K562 (cell line): ENCODE data around the gene ATRAID. TPM values are rescaled to one million over a fixed set of nuclear protein-coding genes. Genes with fewer than 3 reads are reported as not detected.

ENCODE experiments used
- ATAC-seq: fragments of 200-7000 bp; cut with Tn5 transposase; 3 replicates; pipeline ENCODE4 v1.9.1; 2020; ENCODE audit warnings: moderate library complexity
- BruUV-seq: library from RNA; stranded (reverse); fragments of 400-500 nt; replicated peaks from 2 replicates; lab custom pipeline; 2021; lab: Mats Ljungman, UMichigan
- CTCF ChIA-PET: fragments of 300-600 bp; formaldehyde crosslinking; extraction: SDS; loops from one replicate; lab custom pipeline; 2021; ENCODE audit warnings: low intra/inter-chr PET ratio; lab: Yijun Ruan, JAX
- POLR2A ChIA-PET: fragments of 300-600, 350-650 bp; sonication (Branson Sonifier 250); formaldehyde crosslinking; extraction: SDS; loops from one replicate; lab custom pipeline; 2021; ENCODE audit warnings: antibody characterized with exemption, inconsistent platforms; lab: Yijun Ruan, JAX
- DNase-seq, 4 experiments: peaks; one replicate each; pipeline versions ENCODE4 v3.0.0 to v3.0.0-alpha.2; 2011 to 2018; ENCODE audit warnings: low spot score in 3 of 4, mixed read lengths in 3 of 4; ENCODE audit errors: extremely low read depth in 1 of 4
- FAIRE-seq: peaks from 2 replicates; lab custom pipeline; 2011; peaks lifted over from hg19 to GRCh38; lab: Jason Lieb, UNC
- H2AFZ ChIP-seq: 2 replicates; pipeline ENCODE4 v1.6.0; 2011; ENCODE audit warnings: low read depth, low read length, control low read depth, inconsistent platforms
- H3K27ac ChIP-seq: fragments of 200-600 bp; 3 replicates; pipeline ENCODE4 v1.8.0; 2011; ENCODE audit warnings: low read depth, mild to moderate bottlenecking, control low read depth, inconsistent platforms, low read length, moderate library complexity, mixed read lengths; ENCODE audit errors: extremely low read depth
- H3K27me3 ChIP-seq, 2 experiments: fragments of 300-600 bp in 1 of 2; 2 replicates in 1 of 2; 3 replicates in 1 of 2; pipeline versions ENCODE4 v1.6.0 to v1.8.0; 2011; ENCODE audit warnings: inconsistent platforms in 2 of 2, low read length in 2 of 2, mild to moderate bottlenecking in 1 of 2, mixed read lengths in 1 of 2, moderate library complexity in 1 of 2; ENCODE audit not compliant: control insufficient read depth in 2 of 2, insufficient read depth in 2 of 2
- H3K36me3 ChIP-seq: fragments of 300-600 bp; 3 replicates; pipeline ENCODE4 v1.8.0; 2011; ENCODE audit warnings: mild to moderate bottlenecking, low read length, inconsistent platforms; ENCODE audit not compliant: control insufficient read depth, insufficient read depth
- H3K4me1 ChIP-seq, 2 experiments: fragments of 200-600 bp in 1 of 2; replicated peaks in 1 of 2; 2 replicates in 1 of 2; 3 replicates in 1 of 2; pipeline versions ENCODE4 v1.5.1 to v1.8.0; 2011; ENCODE audit warnings: inconsistent platforms in 2 of 2, low read length in 2 of 2, mild to moderate bottlenecking in 1 of 2, mixed read lengths in 1 of 2, moderate library complexity in 1 of 2; ENCODE audit not compliant: control insufficient read depth in 2 of 2, insufficient read depth in 2 of 2
- H3K4me2 ChIP-seq: 2 replicates; pipeline ENCODE4 v1.6.1; 2011; ENCODE audit warnings: low read length, control low read depth, inconsistent platforms, mixed read lengths; ENCODE audit not compliant: insufficient read depth
- H3K4me3 ChIP-seq: fragments of 200-600 bp; sonication (generic), shearing (Covaris generic); 2 replicates; pipeline ENCODE4 v1.5.1; 2016; ENCODE audit warnings: control low read depth, inconsistent platforms
- H3K79me2 ChIP-seq: fragments of 200-600 bp; 3 replicates; pipeline ENCODE4 v1.8.0; 2011; ENCODE audit warnings: low read length, inconsistent platforms; ENCODE audit not compliant: control insufficient read depth, insufficient read depth
- H3K9ac ChIP-seq, 2 experiments: 2 replicates each; pipeline versions ENCODE4 v1.6.0 to v1.6.1; 2011; ENCODE audit warnings: low read depth in 2 of 2, low read length in 2 of 2, control low read depth in 1 of 2, inconsistent platforms in 1 of 2, mild to moderate bottlenecking in 1 of 2, mixed read lengths in 1 of 2; ENCODE audit not compliant: insufficient read depth in 1 of 2
- H3K9me1 ChIP-seq: one replicate; pipeline ENCODE4 v1.6.0; 2011; ENCODE audit warnings: inconsistent platforms, mild to moderate bottlenecking, low read length, moderate library complexity; ENCODE audit not compliant: control insufficient read depth, insufficient read depth
- H3K9me3 ChIP-seq: replicated peaks from 2 replicates; pipeline ENCODE4 v1.5.1; 2011; ENCODE audit warnings: low read depth, low read length, inconsistent platforms; ENCODE audit not compliant: control insufficient read depth, insufficient read depth
- H4K20me1 ChIP-seq: replicated peaks from 2 replicates; pipeline ENCODE4 v1.6.1; 2011; ENCODE audit warnings: low read length, inconsistent platforms, mixed read lengths; ENCODE audit not compliant: control insufficient read depth, insufficient read depth
- BRF1 ChIP-seq: IDR thresholded peaks from 3 replicates; pipeline ENCODE4 v1.6.1; 2011; ENCODE audit warnings: borderline replicate concordance, mild to moderate bottlenecking; ENCODE audit not compliant: insufficient read length; ENCODE audit errors: extremely low read depth
- CCAR2 ChIP-seq: fragments of 200-400 bp; formaldehyde crosslinking; IDR thresholded peaks from 2 replicates; pipeline ENCODE4 v1.6.1; 2017; ENCODE audit warnings: mild to moderate bottlenecking, low read depth, low read length
- RAD21 ChIP-seq, 2 experiments: fragments of 250-450 bp in 1 of 2; fragments of 450-650 bp in 1 of 2; sonication (Bioruptor Pico) in 1 of 2; formaldehyde crosslinking in 1 of 2; IDR thresholded peaks in 1 of 2; conservative IDR thresholded peaks in 1 of 2; 2 replicates each; pipeline versions ENCODE4 v1.4.0 to v1.8.0; 2020 to 2022; ENCODE audit warnings: mild to moderate bottlenecking in 2 of 2, moderate library complexity in 1 of 2
- SMARCA5 ChIP-seq: fragments of 450-650 bp; IDR thresholded peaks from 2 replicates; pipeline ENCODE4 v1.6.1; 2016
- SP2 ChIP-seq: IDR thresholded peaks from 2 replicates; pipeline ENCODE4 v1.6.1; 2011; ENCODE audit warnings: mild to moderate bottlenecking, low read depth, low read length, moderate library complexity; ENCODE audit not compliant: poor library complexity, severe bottlenecking; ENCODE audit errors: extremely low read depth
- STAG1 ChIP-seq: sonication (generic); formaldehyde crosslinking; IDR thresholded peaks from 2 replicates; pipeline ENCODE4 v1.5.0; 2020; ENCODE audit warnings: missing genetic modification reagents, borderline replicate concordance
- TARDBP ChIP-seq: fragments of 450-650 bp; IDR thresholded peaks from 2 replicates; pipeline ENCODE4 v1.6.1; 2016
- ZNF347 ChIP-seq: fragments of 450-650 bp; formaldehyde crosslinking; IDR thresholded peaks from 2 replicates; pipeline ENCODE4 v1.4.0; 2020; ENCODE audit warnings: low read depth, mild to moderate bottlenecking, moderate library complexity
- WGBS: fragments of 100-300 bp; shearing (Covaris generic); methylation state at CpG from one replicate; pipeline ENCODE4 v1.1.6; 2016; ENCODE audit warnings: low coverage, mixed read lengths; ENCODE audit not compliant: insufficient coverage; ENCODE audit errors: missing lambda C conversion rate; 5-methylcytosine and 5-hydroxymethylcytosine counted together
- in situ Hi-C: fragments of 300-500 bp; cut with MboI; formaldehyde crosslinking; loops from 4 replicates; pipeline ENCODE4 v1.15.0; 2018; ENCODE audit warnings: inconsistent platforms, mixed read lengths
- intact Hi-C: fragments of 100-400 bp; cut with micrococcal nuclease; formaldehyde crosslinking; loops from 2 replicates; pipeline ENCODE4 v1.14.2; 2022
- polyA plus RNA-seq, 8 experiments: library from polyadenylated mRNA; depleted of rRNA in 4 of 8; stranded (reverse) in 5 of 8; unstranded in 3 of 8; fragments of >200 nt; fragmentation: Nextera tagmentation in 2 of 8; fragmentation: Illumina TruSeq in 1 of 8; extraction: Ambion mirVana in 2 of 8; extraction: Trizol in 1 of 8; gene quantifications; 2 replicates each; pipeline versions ENCODE4 v1.2.1 to v1.2.3, GENCODE V29; 2011 to 2014; ENCODE audit warnings: inconsistent platforms in 1 of 8, missing spikeins in 1 of 8
- total RNA-seq, 7 experiments: library from RNA; depleted of rRNA in 6 of 7; stranded (reverse); fragments of >200 nt in 6 of 7; fragmentation: Illumina TruSeq in 2 of 7; extraction: Trizol in 2 of 7; gene quantifications; 2 replicates each; pipeline versions ENCODE4 v1.2.1 to v1.2.3, GENCODE V29; 2011 to 2021; ENCODE audit warnings: low replicate concordance in 1 of 7
- TF ChIP-seq, protein P1 (sequence below), 2 experiments: fragments of 150-350 bp in 1 of 2; IDR thresholded peaks; 2 replicates each; pipeline ENCODE4 v1.6.1; 2012 to 2016; ENCODE audit warnings: low read depth in 2 of 2, low read length in 2 of 2, mild to moderate bottlenecking in 1 of 2, moderate library complexity in 1 of 2
- TF ChIP-seq, protein P2 (sequence below): sonication (generic); formaldehyde crosslinking; IDR thresholded peaks from 2 replicates; pipeline ENCODE4 v1.8.0; 2023; ENCODE audit warnings: mild to moderate bottlenecking, missing genetic modification reagents
- TF ChIP-seq, protein P3 (sequence below): fragments of 250-450 bp; sonication (Bioruptor Pico); IDR thresholded peaks from 2 replicates; pipeline ENCODE4 v1.4.0; 2020; ENCODE audit warnings: mild to moderate bottlenecking, moderate library complexity, borderline replicate concordance

The ATRAID gene
- total and polyA plus RNA-seq, 9 of the 15 experiments (the other 6 are each of a cell fraction or from before 2014, with no cell fraction given) = 70.2 to 187 (median 108) TPM

DNA sequence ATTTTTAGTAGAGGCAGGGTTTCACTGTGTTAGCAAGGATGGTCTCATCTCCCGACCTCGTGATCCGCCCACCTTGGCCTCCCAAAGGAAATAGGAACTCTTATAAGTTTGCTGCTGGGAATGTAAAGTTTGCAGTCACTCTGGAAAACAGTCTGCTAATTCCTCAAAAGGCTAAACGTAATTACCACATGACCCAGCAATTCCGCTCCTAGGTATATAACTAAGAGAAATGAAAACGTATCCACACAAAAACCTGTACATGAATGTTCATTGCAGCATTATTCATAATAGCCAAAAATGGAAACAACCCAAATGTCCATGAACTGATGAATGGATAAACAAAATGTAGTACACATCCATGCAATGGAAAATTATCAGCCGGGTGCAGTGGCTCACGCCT lies 21.9 kb upstream of the ATRAID start (continued):
- TF ChIP-seq, protein P1, sequence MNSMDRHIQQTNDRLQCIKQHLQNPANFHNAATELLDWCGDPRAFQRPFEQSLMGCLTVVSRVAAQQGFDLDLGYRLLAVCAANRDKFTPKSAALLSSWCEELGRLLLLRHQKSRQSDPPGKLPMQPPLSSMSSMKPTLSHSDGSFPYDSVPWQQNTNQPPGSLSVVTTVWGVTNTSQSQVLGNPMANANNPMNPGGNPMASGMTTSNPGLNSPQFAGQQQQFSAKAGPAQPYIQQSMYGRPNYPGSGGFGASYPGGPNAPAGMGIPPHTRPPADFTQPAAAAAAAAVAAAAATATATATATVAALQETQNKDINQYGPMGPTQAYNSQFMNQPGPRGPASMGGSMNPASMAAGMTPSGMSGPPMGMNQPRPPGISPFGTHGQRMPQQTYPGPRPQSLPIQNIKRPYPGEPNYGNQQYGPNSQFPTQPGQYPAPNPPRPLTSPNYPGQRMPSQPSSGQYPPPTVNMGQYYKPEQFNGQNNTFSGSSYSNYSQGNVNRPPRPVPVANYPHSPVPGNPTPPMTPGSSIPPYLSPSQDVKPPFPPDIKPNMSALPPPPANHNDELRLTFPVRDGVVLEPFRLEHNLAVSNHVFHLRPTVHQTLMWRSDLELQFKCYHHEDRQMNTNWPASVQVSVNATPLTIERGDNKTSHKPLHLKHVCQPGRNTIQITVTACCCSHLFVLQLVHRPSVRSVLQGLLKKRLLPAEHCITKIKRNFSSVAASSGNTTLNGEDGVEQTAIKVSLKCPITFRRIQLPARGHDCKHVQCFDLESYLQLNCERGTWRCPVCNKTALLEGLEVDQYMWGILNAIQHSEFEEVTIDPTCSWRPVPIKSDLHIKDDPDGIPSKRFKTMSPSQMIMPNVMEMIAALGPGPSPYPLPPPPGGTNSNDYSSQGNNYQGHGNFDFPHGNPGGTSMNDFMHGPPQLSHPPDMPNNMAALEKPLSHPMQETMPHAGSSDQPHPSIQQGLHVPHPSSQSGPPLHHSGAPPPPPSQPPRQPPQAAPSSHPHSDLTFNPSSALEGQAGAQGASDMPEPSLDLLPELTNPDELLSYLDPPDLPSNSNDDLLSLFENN (IDR thresholded peaks at IDR 0.05; ENCODE audit: low read depth in 2 of 2, low read length in 2 of 2) = no peak
- TF ChIP-seq SP2 (no peak), SMARCA5 (no peak)

DNA sequence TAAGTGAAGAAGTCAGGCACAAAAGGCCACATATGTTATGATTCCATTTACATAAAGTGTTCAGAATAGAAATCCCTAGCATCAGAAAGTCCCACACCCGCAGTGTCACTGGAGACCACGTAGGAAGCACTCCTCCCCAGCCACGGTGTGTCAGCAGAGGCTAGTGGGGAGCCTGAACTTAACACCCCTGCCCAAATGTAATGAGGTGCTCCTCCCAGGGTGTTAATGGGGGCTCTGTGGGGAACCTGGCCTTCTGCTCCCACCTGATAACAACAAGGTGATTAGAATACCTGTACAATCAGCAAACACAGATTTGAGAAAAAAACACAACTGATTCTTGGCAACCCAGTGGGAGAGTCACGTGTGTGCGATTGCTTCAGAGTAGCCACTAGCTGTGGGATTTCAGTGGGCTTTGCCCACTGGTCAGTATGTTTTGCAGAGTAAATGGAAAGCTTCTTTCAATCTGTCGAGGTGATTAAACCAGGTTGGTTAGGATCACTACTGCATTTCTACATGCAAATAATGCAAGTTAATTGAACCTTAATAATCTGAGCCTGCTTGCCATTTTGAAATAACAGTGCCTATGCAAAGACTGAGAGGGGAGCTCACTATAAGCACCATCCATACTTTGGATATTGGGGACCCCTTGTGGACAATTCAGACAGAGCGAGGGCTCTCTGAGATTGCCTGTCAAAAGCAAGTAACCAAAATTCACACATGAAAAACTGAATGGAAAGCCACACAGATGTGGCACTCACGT lies 20.6 kb upstream of the ATRAID start:
- Histone ChIP-seq H3K27ac (no peak overlapping the region), H3K27me3 (no peaks in the 10 kb centered on the region), H3K9ac (no peak overlapping the region), H3K4me2 (no peak overlapping the region), H3K36me3 (no peaks in the 10 kb centered on the region), H3K4me3 (no peak overlapping the region), H4K20me1 (no peaks in the 10 kb centered on the region), H3K4me1 (no peaks in the 10 kb centered on the region; a peak in 2 of 5 replicates), H2AFZ (peak overlapping the region; percentile 25), H3K79me2 (no peaks in the 10 kb centered on the region), H3K9me3 (no peaks in the 10 kb centered on the region), H3K9me1 (no peaks in the 10 kb centered on the region)
- no TSS peak for BruUV-seq
- WGBS = 8% methylated on average over 8 of the region's 8 CpGs
- ChIA-PET CTCF (interaction anchor here (0.7 to 1.7 kb wide), 6 partner anchors 39 to 229 kb away, joined by 3 to 27 read pairs (median 4); partner anchors contain the start of gene KHK), POLR2A (interaction anchor here (0.6 to 1.4 kb wide), 7 partner anchors 8 to 77 kb away, joined by 3 to 4 read pairs (median 3); partner anchors contain the start of gene PREB)
- intact Hi-C loops = loop anchor here (1.0 to 5.0 kb wide), 4 partner anchors 20 to 229 kb away; no protein-coding TSS in a partner anchor
- peak; percentile 54 to 79 (median 62) for DNase-seq
- FAIRE-seq = peak; percentile 89
- in situ Hi-C loops = loop anchor here (5.0 kb wide), 1 partner anchor 94 kb away; no protein-coding TSS in a partner anchor
- ATAC-seq = peak; percentile 98
- TF ChIP-seq TARDBP (no peak), STAG1 (peak; percentile 38; the same call in 1 of the 2 replicates), BRF1 (no peak), RAD21 (CRISPR knock-in tag; conservative IDR thresholded peaks at IDR 0.05 in 1 of 2, IDR thresholded peaks at IDR 0.05 in 1 of 2) (peak; percentile 91), CCAR2 (no peak), ZNF347 (CRISPR knock-in tag) (no peak)
- TF ChIP-seq, protein P2, sequence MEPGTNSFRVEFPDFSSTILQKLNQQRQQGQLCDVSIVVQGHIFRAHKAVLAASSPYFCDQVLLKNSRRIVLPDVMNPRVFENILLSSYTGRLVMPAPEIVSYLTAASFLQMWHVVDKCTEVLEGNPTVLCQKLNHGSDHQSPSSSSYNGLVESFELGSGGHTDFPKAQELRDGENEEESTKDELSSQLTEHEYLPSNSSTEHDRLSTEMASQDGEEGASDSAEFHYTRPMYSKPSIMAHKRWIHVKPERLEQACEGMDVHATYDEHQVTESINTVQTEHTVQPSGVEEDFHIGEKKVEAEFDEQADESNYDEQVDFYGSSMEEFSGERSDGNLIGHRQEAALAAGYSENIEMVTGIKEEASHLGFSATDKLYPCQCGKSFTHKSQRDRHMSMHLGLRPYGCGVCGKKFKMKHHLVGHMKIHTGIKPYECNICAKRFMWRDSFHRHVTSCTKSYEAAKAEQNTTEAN = no peak
- TF ChIP-seq, protein P3, sequence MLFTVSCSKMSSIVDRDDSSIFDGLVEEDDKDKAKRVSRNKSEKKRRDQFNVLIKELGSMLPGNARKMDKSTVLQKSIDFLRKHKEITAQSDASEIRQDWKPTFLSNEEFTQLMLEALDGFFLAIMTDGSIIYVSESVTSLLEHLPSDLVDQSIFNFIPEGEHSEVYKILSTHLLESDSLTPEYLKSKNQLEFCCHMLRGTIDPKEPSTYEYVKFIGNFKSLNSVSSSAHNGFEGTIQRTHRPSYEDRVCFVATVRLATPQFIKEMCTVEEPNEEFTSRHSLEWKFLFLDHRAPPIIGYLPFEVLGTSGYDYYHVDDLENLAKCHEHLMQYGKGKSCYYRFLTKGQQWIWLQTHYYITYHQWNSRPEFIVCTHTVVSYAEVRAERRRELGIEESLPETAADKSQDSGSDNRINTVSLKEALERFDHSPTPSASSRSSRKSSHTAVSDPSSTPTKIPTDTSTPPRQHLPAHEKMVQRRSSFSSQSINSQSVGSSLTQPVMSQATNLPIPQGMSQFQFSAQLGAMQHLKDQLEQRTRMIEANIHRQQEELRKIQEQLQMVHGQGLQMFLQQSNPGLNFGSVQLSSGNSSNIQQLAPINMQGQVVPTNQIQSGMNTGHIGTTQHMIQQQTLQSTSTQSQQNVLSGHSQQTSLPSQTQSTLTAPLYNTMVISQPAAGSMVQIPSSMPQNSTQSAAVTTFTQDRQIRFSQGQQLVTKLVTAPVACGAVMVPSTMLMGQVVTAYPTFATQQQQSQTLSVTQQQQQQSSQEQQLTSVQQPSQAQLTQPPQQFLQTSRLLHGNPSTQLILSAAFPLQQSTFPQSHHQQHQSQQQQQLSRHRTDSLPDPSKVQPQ (CRISPR knock-in tag) = no peak
